ENCODE measurements around the gene FBXL7.

GRCh38 chr5:15966066-15966640 is 466.2 kb downstream of the FBXL7 start:
- TF ChIP-seq POLR2A (IDR thresholded peaks at IDR 0.05) (no peak), CTCF (IDR thresholded peaks at IDR 0.05) (no peak)

All from right lobe of liver (tissue), 4 donors.